Fibroblast of lung (primary cell): Measurements from ENCODE around the gene ABCC11. TPM values are rescaled to one million over a fixed set of nuclear protein-coding genes. Genes with fewer than 3 reads are reported as not detected.

Experiments used
- DNase-seq, 2 donors: peaks; one replicate each; pipeline versions ENCODE4 v3.0.0 to v3.0.0-alpha.2; 2010; ENCODE audit warnings: low read depth in 2 of 2
- H2AFZ ChIP-seq: 2 replicates; pipeline ENCODE4 v1.5.1; 2012; ENCODE audit warnings: low read length, control low read depth, inconsistent platforms
- H3K27ac ChIP-seq: 2 replicates; pipeline ENCODE4 v1.5.1; 2011; ENCODE audit warnings: low read length, control low read depth; ENCODE audit not compliant: insufficient read depth
- H3K27me3 ChIP-seq: 2 replicates; pipeline ENCODE4 v1.5.1; 2011; ENCODE audit warnings: mild to moderate bottlenecking, low read length; ENCODE audit not compliant: control insufficient read depth, insufficient read depth
- H3K36me3 ChIP-seq: 2 replicates; pipeline ENCODE4 v1.5.1; 2011; ENCODE audit warnings: low read length; ENCODE audit not compliant: control insufficient read depth, insufficient read depth
- H3K4me1 ChIP-seq: 2 replicates; pipeline ENCODE4 v1.5.1; 2011; ENCODE audit warnings: low read length; ENCODE audit not compliant: control insufficient read depth, insufficient read depth; ENCODE audit errors: extremely low read depth
- H3K4me2 ChIP-seq: 2 replicates; pipeline ENCODE4 v1.5.1; 2011; ENCODE audit warnings: low read length, control low read depth; ENCODE audit not compliant: insufficient read depth; ENCODE audit errors: extremely low read depth
- H3K4me3 ChIP-seq, 4 experiments: fragments of 200-600 bp in 1 of 4; sonication (generic) in 1 of 4; replicated peaks in 1 of 4; 2 replicates each; pipeline ENCODE4 v1.5.1; 2011 to 2016; ENCODE audit warnings: low read length in 4 of 4, low read depth in 3 of 4, mild to moderate bottlenecking in 3 of 4, control low read depth in 2 of 4, inconsistent platforms in 1 of 4, mixed read lengths in 1 of 4; ENCODE audit not compliant: insufficient read depth in 1 of 4; ENCODE audit errors: control extremely low read depth in 1 of 4
- H3K79me2 ChIP-seq: 2 replicates; pipeline ENCODE4 v1.5.1; 2012; ENCODE audit warnings: mild to moderate bottlenecking, low read length, inconsistent platforms; ENCODE audit not compliant: control insufficient read depth, insufficient read depth
- H3K9ac ChIP-seq: 2 replicates; pipeline ENCODE4 v1.5.1; 2011; ENCODE audit warnings: mild to moderate bottlenecking, low read length, control low read depth; ENCODE audit not compliant: insufficient read depth
- H3K9me3 ChIP-seq: 2 replicates; pipeline ENCODE4 v1.5.1; 2012; ENCODE audit warnings: low read depth, low read length; ENCODE audit not compliant: control insufficient read depth, insufficient read depth
- H4K20me1 ChIP-seq: 2 replicates; pipeline ENCODE4 v1.5.1; 2011; ENCODE audit warnings: low read length; ENCODE audit not compliant: control insufficient read depth, insufficient read depth; ENCODE audit errors: extremely low read depth
- EZH2 ChIP-seq: IDR thresholded peaks from 2 replicates; pipeline ENCODE4 v1.5.1; 2012; ENCODE audit warnings: low read length, control low read depth, mild to moderate bottlenecking; ENCODE audit errors: missing control alignments
- polyA plus RNA-seq, 2 donors: library from polyadenylated mRNA; depleted of rRNA in 1 of 2; stranded (reverse) in 1 of 2; unstranded in 1 of 2; fragments of >200 nt; gene quantifications; 2 replicates each; pipeline ENCODE4 v1.2.1, GENCODE V29; 2011 to 2012; ENCODE audit warnings: missing spikeins in 1 of 2
- total RNA-seq: library from RNA; depleted of rRNA; stranded (reverse); fragments of >200 nt; gene quantifications from 2 replicates; pipeline ENCODE4 v1.2.1, GENCODE V29; 2014
- TF ChIP-seq, protein P1 (sequence below), 2 donors: IDR thresholded peaks in 1 of 2; conservative IDR thresholded peaks in 1 of 2; 1 replicate in 1 of 2; 2 replicates in 1 of 2; pipeline ENCODE4 v1.5.1; 2011 to 2012; ENCODE audit warnings: low read length in 2 of 2, control low read depth in 1 of 2, inconsistent platforms in 1 of 2, low read depth in 1 of 2, mild to moderate bottlenecking in 1 of 2

ABCC11 gene
- total and polyA plus RNA-seq, 2 donors (not counting 1 experiment from before 2014, with no cell fraction given), result 0.17 to 0.20 TPM

GRCh38 chr16:48157794-48158193, 89.5 kb downstream of the ABCC11 start:
- no peak overlapping the region for H3K9ac ChIP-seq
- H4K20me1 ChIP-seq, result no peaks in the 10 kb centered on the region
- no peaks in the 10 kb centered on the region for H3K4me1 ChIP-seq
- H2AFZ ChIP-seq, result no peak overlapping the region
- H3K27me3 ChIP-seq, result no peaks in the 10 kb centered on the region
- H3K27ac ChIP-seq, result no peak overlapping the region
- H3K79me2 ChIP-seq, result no peaks in the 10 kb centered on the region
- H3K9me3 ChIP-seq, result no peaks in the 10 kb centered on the region
- no peak overlapping the region for H3K4me2 ChIP-seq
- TF ChIP-seq, protein P1, sequence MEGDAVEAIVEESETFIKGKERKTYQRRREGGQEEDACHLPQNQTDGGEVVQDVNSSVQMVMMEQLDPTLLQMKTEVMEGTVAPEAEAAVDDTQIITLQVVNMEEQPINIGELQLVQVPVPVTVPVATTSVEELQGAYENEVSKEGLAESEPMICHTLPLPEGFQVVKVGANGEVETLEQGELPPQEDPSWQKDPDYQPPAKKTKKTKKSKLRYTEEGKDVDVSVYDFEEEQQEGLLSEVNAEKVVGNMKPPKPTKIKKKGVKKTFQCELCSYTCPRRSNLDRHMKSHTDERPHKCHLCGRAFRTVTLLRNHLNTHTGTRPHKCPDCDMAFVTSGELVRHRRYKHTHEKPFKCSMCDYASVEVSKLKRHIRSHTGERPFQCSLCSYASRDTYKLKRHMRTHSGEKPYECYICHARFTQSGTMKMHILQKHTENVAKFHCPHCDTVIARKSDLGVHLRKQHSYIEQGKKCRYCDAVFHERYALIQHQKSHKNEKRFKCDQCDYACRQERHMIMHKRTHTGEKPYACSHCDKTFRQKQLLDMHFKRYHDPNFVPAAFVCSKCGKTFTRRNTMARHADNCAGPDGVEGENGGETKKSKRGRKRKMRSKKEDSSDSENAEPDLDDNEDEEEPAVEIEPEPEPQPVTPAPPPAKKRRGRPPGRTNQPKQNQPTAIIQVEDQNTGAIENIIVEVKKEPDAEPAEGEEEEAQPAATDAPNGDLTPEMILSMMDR (conservative IDR thresholded peaks at IDR 0.05 in 1 of 2, IDR thresholded peaks at IDR 0.05 in 1 of 2; ENCODE audit: low read depth in 1 of 2, low read length in 2 of 2), result no peak
- no peak for TF ChIP-seq EZH2
- DNase-seq, result no peak
- H3K36me3 ChIP-seq, result no peaks in the 10 kb centered on the region
- H3K4me3 ChIP-seq, result no peak overlapping the region

DNA sequence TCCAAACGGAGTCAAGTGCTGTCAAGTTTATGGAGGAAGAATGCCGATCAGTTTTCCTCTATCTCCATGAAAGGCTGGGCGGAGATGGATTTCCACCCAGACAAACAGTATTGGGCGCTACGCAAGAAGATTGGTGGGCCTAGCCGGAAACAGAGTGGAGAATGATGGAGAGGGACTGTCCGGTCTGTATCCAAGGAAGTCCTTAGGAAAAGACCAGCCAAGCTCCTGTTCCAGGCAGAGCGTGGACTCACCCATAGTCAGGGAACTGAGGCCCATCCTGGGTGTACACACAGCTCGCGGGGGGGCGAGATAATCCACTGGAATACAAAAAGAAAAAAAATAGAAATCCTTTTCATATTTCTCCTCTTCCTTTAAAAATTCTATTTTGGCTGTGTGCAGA, 90.0 kb downstream of the ABCC11 start:
- no peaks in the 10 kb centered on the region for H3K9me3 ChIP-seq
- H3K9ac ChIP-seq, result no peak overlapping the region
- H3K79me2 ChIP-seq, result no peaks in the 10 kb centered on the region
- no peak overlapping the region for H2AFZ ChIP-seq
- DNase-seq, result no peak
- no peaks in the 10 kb centered on the region for H3K4me1 ChIP-seq
- H4K20me1 ChIP-seq, result no peaks in the 10 kb centered on the region
- no peaks in the 10 kb centered on the region for H3K27me3 ChIP-seq
- no peaks in the 10 kb centered on the region for H3K36me3 ChIP-seq
- no peak for TF ChIP-seq EZH2
- TF ChIP-seq, protein P1 (conservative IDR thresholded peaks at IDR 0.05 in 1 of 2, IDR thresholded peaks at IDR 0.05 in 1 of 2; ENCODE audit: low read depth in 1 of 2, low read length in 2 of 2), result no peak
- H3K4me2 ChIP-seq, result no peak overlapping the region
- no peak overlapping the region for H3K4me3 ChIP-seq
- H3K27ac ChIP-seq, result no peak overlapping the region

- H3K4me2 ChIP-seq, result peak overlapping the region; percentile 17
- H3K27me3 ChIP-seq, result no peaks in the 10 kb centered on the region
- H4K20me1 ChIP-seq, result no peaks in the 10 kb centered on the region
- peak; percentile 72 to 83 for DNase-seq
- H3K9me3 ChIP-seq, result no peaks in the 10 kb centered on the region
- H3K9ac ChIP-seq, result no peak overlapping the region
- no peak for TF ChIP-seq EZH2
- TF ChIP-seq, protein P1 (conservative IDR thresholded peaks at IDR 0.05 in 1 of 2, IDR thresholded peaks at IDR 0.05 in 1 of 2; ENCODE audit: low read depth in 1 of 2, low read length in 2 of 2), result peak; percentile 78 to 93
- no peak overlapping the region for H3K27ac ChIP-seq
- H2AFZ ChIP-seq, result no peak overlapping the region
- H3K79me2 ChIP-seq, result no peaks in the 10 kb centered on the region
- H3K4me3 ChIP-seq, result no peak overlapping the region
- no peaks in the 10 kb centered on the region for H3K4me1 ChIP-seq
- H3K36me3 ChIP-seq, result no peaks in the 10 kb centered on the region
Measured at GRCh38 chr16:48156790-48157209, 90.5 kb downstream of the ABCC11 start.
